ENCODE data around the gene KAT7.

The KAT7 gene

DNA sequence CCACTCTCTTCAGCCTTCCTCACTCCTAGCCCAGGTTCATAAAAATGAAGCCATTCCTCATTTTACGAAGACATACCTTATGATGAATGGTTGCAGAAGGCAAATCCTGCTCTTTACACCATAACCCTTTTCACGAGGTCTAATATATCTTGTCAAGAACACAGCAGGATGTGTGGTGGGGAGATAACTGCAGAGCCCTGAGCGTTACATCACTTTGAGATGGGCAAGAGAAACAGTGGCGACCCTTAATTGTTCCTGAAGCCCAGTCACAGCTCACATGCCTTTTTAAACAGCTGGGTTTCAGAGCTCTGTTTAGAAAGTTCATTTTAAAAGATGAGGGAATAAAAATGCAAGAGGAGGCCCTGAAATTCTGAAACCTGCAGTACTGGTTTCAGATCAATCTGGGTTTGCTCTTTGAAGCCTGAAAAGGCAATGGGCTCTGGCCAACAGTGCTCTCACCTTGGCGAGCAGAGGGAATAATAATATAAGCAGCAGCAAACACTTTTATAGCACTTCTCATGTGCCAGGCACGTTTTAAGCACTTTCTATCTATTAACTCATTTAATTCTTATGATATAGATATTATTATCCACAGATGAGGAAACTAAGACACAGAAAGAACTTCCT lies 27.4 kb upstream of the KAT7 start:
- no peak for DNase-seq (ENCODE audit: low read depth in 2 of 2)

- no peak for DNase-seq (ENCODE audit: low read depth in 2 of 2)
These were observed 26.1 kb upstream of the KAT7 start for GRCh38 chr17:49762151-49762941.

DNA sequence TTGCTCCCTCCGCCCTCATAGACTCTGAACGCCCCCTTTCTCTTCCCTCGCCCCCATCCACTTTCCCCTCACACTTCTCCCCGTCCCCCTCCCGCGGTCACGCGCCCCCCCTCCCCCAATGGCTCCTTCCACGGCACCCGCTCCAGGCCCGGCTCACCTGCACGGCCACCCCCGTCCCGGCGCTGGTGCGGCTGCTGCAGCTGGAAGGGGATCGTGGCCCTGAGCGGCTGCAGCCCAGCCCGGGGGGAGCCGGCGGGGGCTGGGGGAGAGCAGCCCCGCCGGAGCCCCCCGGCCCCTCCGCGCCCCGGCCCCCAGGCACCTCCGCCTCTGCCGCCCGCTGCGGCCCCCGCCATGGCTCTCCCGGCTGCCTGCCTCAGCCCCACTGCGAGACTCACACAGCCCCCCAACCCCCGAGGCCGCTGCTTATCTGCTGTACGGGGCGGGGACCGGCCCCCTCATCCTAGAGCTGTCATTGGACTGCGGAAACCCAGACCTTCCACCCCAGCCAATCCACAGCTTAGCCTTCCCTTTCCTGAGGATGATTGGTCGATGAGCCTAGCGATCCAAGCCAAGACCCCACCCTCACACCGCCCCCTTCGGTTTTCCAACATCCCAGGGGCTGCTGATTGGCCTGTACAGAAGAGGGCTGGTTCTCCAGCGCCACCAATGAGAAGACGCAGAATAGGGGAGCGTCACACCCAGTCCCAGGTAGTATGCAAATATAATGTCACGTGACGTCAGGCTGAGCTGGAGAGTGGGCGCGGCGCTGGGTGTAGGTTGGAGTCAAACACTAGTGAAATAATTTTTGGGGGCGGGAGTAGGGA lies 24.5 kb upstream of the KAT7 start, which contains the start of gene FAM117A:
Gene FAM117A, minus strand, starts transcription at position 397 of the 824 bp plus-strand sequence. Its CDS starts 44 bp downstream, at position 353.
- peak; percentile 84 to 92 for DNase-seq (ENCODE audit: low read depth in 2 of 2)

DNA sequence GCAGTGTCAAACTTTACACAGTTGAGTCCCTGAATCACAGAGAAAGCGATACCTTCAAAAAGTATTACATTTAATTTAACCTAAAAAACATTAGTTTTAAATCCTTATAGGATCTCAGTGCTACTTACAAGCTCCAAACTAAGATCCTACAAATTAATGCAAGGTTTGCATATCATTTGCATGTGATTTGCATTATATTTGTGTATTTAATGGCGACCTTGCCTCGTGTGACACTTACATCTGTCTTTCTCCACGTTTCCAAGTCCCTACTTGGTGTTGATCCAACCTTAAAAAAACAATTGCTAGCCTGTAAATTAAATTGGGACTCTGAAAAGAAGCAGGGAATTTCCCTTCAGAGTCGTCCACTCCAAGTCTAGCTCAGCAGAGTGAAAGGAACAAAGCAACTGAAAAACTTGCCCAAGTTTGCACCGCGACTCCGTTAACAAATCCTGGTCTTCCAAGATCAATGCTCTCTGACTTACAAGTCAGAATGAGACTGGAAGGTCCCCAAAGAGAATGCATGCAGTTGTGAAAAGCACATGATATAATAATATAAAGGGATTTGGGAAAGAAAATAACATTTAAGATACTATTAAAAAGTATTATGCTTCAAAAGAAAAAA lies 23.8 kb upstream of the KAT7 start:
- no peak for DNase-seq (ENCODE audit: low read depth in 2 of 2)

GRCh38 chr17:49766918-49767530 lies 21.5 kb upstream of the KAT7 start:
- DNase-seq (ENCODE audit: low read depth in 2 of 2), result no peak

DNA sequence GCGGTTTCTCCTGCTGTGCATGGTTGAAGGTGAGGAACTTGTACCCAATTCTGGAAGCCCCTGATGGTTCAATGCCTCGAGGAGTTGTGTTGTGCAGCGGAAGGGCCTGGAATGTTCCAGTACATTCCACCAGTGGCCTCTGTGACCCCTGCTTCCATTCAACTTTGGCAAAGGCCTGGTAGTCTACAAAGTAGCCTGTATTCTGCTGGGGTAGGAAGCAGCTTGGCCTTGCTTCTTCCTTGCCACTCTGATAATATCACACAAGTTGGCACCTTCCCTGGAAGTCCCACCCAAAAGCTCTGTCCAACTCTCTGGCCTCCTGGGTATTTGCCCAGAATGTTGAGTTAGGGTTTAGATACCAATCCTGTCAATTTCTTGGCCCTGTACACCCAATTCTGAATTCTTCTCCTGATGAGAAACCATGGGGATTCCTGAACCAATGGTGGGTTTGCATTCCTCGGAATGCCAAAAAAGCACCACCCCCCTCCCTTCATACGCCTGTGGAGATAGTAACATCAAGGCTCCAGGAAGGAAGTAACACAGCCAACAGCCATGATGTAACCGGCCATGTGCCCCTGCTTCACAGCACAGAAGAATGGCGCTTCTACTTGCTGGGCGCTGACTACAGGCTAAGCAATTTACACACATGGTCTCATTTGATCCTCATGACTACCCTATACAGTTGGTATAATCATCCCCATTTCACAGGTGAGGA lies 12.8 kb upstream of the KAT7 start:
- no peak for DNase-seq (ENCODE audit: low read depth in 2 of 2)

GRCh38 chr17:49776551-49777300 lies 11.8 kb upstream of the KAT7 start:
- DNase-seq (ENCODE audit: low read depth in 2 of 2), result no peak

- DNase-seq (ENCODE audit: low read depth in 2 of 2), result no peak
These were observed 10.9 kb upstream of the KAT7 start for GRCh38 chr17:49777563-49777962.

DNA sequence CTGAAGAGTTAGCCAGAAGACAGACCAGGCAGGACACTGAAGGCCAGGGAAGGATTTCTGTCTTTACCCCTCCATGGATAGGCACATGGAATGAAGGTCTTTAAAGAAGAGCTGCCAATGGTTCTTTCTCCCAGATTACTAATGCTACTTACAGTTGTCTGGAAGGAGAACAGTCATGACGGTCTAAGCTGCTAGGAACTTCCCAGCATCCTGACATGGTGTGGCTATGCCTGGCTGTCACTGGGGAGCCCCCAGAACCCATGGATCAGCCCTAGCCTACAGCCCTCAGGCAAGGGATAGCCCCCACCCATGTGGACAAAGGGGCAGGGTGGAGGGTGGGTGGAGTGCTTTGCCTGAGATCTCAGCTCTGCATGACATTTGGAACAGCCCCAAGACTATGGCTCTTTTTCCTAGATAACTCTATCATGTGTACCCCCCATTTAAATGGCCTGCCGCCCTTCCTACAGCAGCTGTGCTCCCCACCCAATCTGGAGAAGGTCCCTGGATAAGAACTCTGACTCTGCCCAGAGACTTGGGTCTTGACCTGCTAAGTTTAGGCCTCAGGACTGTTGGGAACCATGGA lies 9.2 kb upstream of the KAT7 start:
- DNase-seq (ENCODE audit: low read depth in 2 of 2), result no peak

DNA sequence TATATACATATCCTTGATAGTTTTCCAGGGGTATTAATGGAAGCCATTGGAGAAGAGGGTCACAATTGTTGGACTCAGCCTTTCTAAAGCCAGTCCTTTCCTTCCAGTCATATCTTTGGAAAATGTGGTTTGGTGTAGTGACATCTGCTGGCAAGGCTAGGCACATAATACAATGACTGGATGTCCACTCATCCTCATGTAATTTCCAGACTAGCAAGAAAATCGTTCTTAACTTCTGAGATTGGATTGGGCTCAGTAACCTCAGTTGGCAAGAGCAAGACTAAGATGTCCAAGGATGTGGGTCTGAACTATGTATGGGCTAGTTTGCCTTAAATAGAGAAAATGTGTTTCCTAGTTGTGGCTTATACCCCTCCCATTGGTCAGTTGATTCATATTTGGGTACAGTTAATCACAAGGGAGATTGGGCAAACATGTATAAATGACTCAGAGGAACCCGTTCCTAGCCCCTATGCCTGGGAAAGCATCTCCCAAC lies 8.7 kb upstream of the KAT7 start:
- no peak for DNase-seq (ENCODE audit: low read depth in 2 of 2)

DNA sequence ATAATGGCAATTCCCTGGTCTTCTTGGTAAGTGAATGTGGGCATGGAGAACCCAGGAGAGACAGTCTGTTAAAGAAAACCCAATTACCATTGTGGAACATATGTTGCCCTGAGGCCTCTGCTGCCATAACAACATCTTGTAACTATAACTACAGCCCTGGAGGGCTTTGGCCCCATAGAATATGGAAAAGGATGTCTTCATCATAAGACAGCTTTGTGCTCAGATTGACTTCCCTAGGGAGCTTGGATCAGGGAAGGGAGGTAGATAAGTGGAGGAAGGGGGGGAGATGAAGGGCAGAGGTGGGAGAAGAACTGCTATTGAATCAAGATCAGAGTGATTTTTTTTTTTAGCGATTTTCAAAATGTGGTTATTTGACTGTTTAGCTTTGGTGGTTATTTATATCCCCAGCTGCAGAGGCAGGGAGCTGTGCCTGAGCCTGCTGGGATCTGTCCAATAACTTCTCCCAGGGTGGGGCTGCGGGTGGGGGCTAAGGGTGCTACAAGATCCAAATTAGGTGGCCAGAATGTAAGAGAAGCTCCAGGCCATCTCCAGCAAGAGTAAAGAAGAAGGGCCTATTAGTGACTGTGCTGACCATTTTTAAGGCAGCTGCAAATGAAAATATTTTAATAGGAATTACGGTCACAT lies 5.3 kb upstream of the KAT7 start:
- DNase-seq (ENCODE audit: low read depth in 2 of 2), result no peak

DNA sequence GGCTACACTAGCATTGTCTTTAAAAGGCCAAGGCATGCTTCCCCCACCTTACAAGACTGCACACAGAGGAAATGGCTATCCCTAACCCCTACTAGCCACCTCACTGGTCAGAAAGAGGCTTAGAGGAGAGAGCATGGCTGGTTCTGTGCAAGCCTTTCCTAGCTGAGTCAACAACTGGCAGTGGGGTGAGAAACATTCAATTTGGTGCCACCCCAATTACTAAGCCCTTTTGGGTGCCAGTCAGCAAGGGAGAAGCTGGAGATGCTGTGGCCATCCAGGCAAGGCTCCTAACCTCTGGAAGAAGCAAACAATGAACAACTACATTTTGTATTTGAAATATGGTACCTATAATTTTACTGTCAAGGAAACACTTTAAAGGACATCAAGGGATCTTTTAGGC lies 4.7 kb upstream of the KAT7 start:
- no peak for DNase-seq (ENCODE audit: low read depth in 2 of 2)

DNA sequence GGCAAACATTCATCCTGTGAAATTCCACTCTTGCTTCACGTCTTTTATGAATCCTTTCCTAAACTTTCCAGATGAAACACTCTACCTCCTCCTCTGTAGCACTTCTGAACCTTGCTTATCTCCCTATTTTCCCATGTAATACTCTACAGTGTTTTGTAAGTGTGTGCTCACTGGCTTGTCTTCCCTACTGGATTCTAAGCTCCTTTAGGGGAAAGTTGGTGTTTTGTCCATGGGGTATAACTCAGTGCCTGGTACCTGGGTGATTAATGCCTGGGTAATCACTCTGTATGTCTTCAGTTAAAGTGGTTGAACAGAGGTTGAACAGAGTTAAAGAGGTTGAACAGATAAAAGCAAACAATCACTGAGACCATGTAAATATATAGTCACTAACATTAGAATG lies 3.8 kb upstream of the KAT7 start:
- no peak for DNase-seq (ENCODE audit: low read depth in 2 of 2)

DNA sequence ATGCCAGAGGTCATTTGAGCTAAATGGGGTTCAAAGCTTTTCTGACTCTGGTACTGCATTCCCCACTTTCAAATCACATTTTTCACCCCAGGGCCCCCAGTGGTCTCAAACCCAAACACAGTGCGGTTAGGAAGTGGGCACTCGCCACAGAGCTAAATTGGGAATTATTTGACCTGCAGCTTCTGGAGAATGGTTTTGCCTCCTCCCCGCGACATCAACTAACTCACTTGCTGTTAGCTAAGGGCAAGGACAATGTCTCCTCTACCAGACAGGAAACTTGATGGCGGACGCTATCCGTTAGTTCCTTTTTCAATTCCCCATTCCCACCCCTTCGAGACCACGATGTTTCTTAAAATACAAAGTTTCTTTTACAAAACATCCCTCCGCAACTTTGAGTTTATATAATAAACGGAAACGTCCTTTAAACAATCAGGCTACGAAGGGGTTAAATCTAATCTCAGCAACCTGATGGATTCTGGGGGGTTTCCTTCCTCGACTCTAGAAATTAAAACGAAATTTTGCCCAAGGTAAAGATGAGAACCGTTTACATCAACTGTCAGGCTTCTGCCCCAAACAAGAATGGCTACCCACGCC lies 500 bp upstream of the KAT7 start:
- no peak for DNase-seq (ENCODE audit: low read depth in 2 of 2)

DNA sequence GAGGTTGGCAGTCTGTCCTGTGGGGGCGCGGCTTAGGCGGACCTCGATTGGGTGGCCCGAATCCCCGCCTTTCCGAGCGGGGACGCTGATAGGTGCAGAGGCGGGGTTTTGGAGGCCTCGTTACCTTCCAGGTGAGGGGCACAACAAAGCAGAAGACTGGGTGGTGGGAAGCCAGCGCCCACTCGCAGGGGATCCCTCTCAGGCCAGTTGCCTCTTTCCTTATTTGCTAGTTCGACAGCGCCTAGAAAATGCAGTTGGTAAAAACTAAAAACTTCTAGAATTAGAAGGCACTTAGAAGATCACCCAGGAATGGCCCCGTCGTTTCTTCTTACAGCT lies 730 bp downstream of the KAT7 start:
- no peak for DNase-seq (ENCODE audit: low read depth in 2 of 2)

GRCh38 chr17:49793309-49793708 lies 4.8 kb downstream of the KAT7 start:
- no peak for DNase-seq (ENCODE audit: low read depth in 2 of 2)

GRCh38 chr17:49795372-49795771 lies 6.9 kb downstream of the KAT7 start:
- no peak for DNase-seq (ENCODE audit: low read depth in 2 of 2)

- DNase-seq (ENCODE audit: low read depth in 2 of 2), result no peak
These were observed 9.7 kb downstream of the KAT7 start for GRCh38 chr17:49798182-49798581.

GRCh38 chr17:49798738-49799137 lies 10.3 kb downstream of the KAT7 start:
- DNase-seq (ENCODE audit: low read depth in 2 of 2), result no peak

Measured in stimulated activated CD4-positive, alpha-beta T cell treated with anti-CD3 and anti-CD28 coated beads, Interleukin-1b, Interleukin-23, amount 100 ng/mL, for 1 hour (primary cell).